Measurements from ENCODE around the gene RANBP3L. TPM values are rescaled to one million over a fixed set of nuclear protein-coding genes. Genes with fewer than 3 reads are reported as not detected.

Gene RANBP3L
- total and polyA plus RNA-seq, 2 experiments from 2014 or later, result not detected

- Histone ChIP-seq H4K20me1 (replicated peaks; ENCODE audit: insufficient read depth) (no peaks in the 10 kb centered on the region), H3K9me2 (ENCODE audit: insufficient read depth) (no peaks in the 10 kb centered on the region), H3K4me3 (no peak overlapping the region), H3K4me1 (ENCODE audit: insufficient read depth) (peaks cover 6% of the 10 kb centered on the region), H3K79me2 (replicated peaks; ENCODE audit: insufficient read depth) (no peaks in the 10 kb centered on the region), H3F3A (replicated peaks; ENCODE audit: low read depth) (no peaks in the 10 kb centered on the region), H3K36me3 (ENCODE audit: insufficient read depth) (no peaks in the 10 kb centered on the region), H3K4me2 (no peak overlapping the region), H3K27ac (ENCODE audit: low read depth) (no peak overlapping the region), H2AFZ (no peak overlapping the region), H3K27me3 (ENCODE audit: insufficient read depth) (no peaks in the 10 kb centered on the region)
- H3K4me3 Mint-ChIP-seq, result no peak overlapping the region
- no peak for DNase-seq (ENCODE audit: low spot score)
- no peaks in the 10 kb centered on the region for H3K9me3 Mint-ChIP-seq
- H3K27me3 Mint-ChIP-seq (ENCODE audit: insufficient read depth, low read depth, poor library complexity), result no peaks in the 10 kb centered on the region
- no peak overlapping the region for H3K27ac Mint-ChIP-seq
- no peaks in the 10 kb centered on the region for H3K36me3 Mint-ChIP-seq (ENCODE audit: low read depth)
- ATAC-seq, result no peak
- TF ChIP-seq POLR2AphosphoS5 (IDR thresholded peaks at IDR 0.05; ENCODE audit: low read depth) (no peak), CREB1 (CRISPR knock-in tag; IDR thresholded peaks at IDR 0.05; ENCODE audit: low read depth) (no peak), ZNF331 (CRISPR knock-in tag; IDR thresholded peaks at IDR 0.05; ENCODE audit: low read depth) (no peak), REST (IDR thresholded peaks at IDR 0.05; ENCODE audit: unreplicated experiment) (no peak), JUNB (IDR thresholded peaks at IDR 0.05; ENCODE audit: unreplicated experiment) (no peak), STAT1 (IDR thresholded peaks at IDR 0.05; ENCODE audit: unreplicated experiment) (no peak), EZH2 (IDR thresholded peaks at IDR 0.05; ENCODE audit: low read depth, unreplicated experiment) (no peak), EZH2phosphoT487 (IDR thresholded peaks at IDR 0.05; ENCODE audit: unreplicated experiment) (no peak), ETS1 (IDR thresholded peaks at IDR 0.05) (no peak), CTCF (conservative IDR thresholded peaks at IDR 0.05; ENCODE audit: low read depth in 2 of 2) (no peak), ZNF462 (CRISPR knock-in tag; IDR thresholded peaks at IDR 0.05) (no peak), NANOG (IDR thresholded peaks at IDR 0.05; ENCODE audit: borderline replicate concordance) (no peak), ZNF114 (CRISPR knock-in tag; IDR thresholded peaks at IDR 0.05) (no peak)
- H3K4me1 Mint-ChIP-seq, result no peaks in the 10 kb centered on the region
Measured at GRCh38 chr5:36297653-36298052, 4.0 kb downstream of the RANBP3L start.

Data from GM23338 (cell line).